Duodenal mucosa (tissue), 2 donors: Measurements from ENCODE around the gene PDSS1.
A peak's percentile ranks its signal among the peaks of the same experiment; 100 is the strongest.

Source experiments
- H3K27ac ChIP-seq: one replicate; pipeline ENCODE4 v1.7.0; 2013; ENCODE audit warnings: low read depth, low read length
- H3K27me3 ChIP-seq, 2 donors: one replicate each; pipeline ENCODE4 v1.7.0; 2013; ENCODE audit warnings: low read length in 2 of 2, control low read depth in 1 of 2; ENCODE audit not compliant: insufficient read depth in 2 of 2, control insufficient read depth in 1 of 2
- H3K36me3 ChIP-seq, 2 donors: one replicate each; pipeline ENCODE4 v1.7.0; 2013; ENCODE audit warnings: low read length in 2 of 2, control low read depth in 1 of 2; ENCODE audit not compliant: insufficient read depth in 2 of 2, control insufficient read depth in 1 of 2
- H3K4me1 ChIP-seq, 2 donors: one replicate each; pipeline ENCODE4 v1.7.0; 2013; ENCODE audit warnings: low read length in 2 of 2, control low read depth in 1 of 2; ENCODE audit not compliant: insufficient read depth in 2 of 2, control insufficient read depth in 1 of 2
- H3K4me3 ChIP-seq, 2 donors: one replicate each; pipeline ENCODE4 v1.7.0; 2013; ENCODE audit warnings: low read length in 2 of 2, low read depth in 1 of 2
- H3K9ac ChIP-seq, 2 donors: one replicate each; pipeline ENCODE4 v1.7.0; 2013; ENCODE audit warnings: low read length in 2 of 2, low read depth in 1 of 2
- H3K9me3 ChIP-seq, 2 donors: one replicate each; pipeline ENCODE4 v1.7.0; 2013; ENCODE audit warnings: low read length in 2 of 2, control low read depth in 1 of 2; ENCODE audit not compliant: control insufficient read depth in 1 of 2

PDSS1 gene

GRCh38 chr10:26717476-26717875, 20.0 kb downstream of the PDSS1 start:
- no peaks in the 10 kb centered on the region for H3K27me3 ChIP-seq
- no peaks in the 10 kb centered on the region for H3K9me3 ChIP-seq
- H3K27ac ChIP-seq = no peak overlapping the region
- no peak overlapping the region for H3K4me3 ChIP-seq
- H3K36me3 ChIP-seq = peaks cover 4 to 20% of the 10 kb centered on the region in 2 donors
- H3K4me1 ChIP-seq = peaks cover 12 to 22% of the 10 kb centered on the region in 2 donors
- H3K9ac ChIP-seq = no peak overlapping the region

DNA sequence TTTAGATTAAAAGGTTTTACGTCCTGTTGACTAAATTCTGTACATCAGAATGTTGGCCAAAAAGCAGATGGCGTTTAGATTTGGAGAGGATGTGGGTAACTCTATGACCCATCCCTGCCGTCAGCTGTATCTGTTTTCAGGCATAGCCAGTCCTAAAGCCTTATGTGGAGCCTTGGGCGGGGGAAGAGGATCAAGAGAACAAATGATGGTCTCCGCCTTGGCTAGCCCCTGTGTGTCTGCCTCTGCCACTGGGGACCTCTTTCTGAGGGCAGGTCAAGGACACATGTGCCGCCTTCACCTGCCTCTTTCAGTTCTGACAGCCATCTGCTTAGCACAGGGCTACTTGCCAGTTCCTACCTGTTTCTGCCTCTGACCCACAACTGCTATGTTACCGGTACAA, 24.1 kb downstream of the PDSS1 start:
- Histone ChIP-seq H3K4me3 (no peak overlapping the region), H3K36me3 (peaks cover 8 to 58% of the 10 kb centered on the region in 2 donors), H3K27me3 (no peaks in the 10 kb centered on the region), H3K9me3 (no peaks in the 10 kb centered on the region), H3K4me1 (no peaks in the 10 kb centered on the region), H3K27ac (no peak overlapping the region), H3K9ac (no peak overlapping the region)

- no peak overlapping the region for H3K27ac ChIP-seq
- H3K27me3 ChIP-seq = no peaks in the 10 kb centered on the region
- H3K4me1 ChIP-seq = no peaks in the 10 kb centered on the region
- H3K36me3 ChIP-seq = peaks cover 4 to 62% of the 10 kb centered on the region in 2 donors
- H3K9me3 ChIP-seq = no peaks in the 10 kb centered on the region
- H3K9ac ChIP-seq = no peak overlapping the region
- H3K4me3 ChIP-seq = no peak overlapping the region
Measured at GRCh38 chr10:26723016-26723415, 25.5 kb downstream of the PDSS1 start.

DNA sequence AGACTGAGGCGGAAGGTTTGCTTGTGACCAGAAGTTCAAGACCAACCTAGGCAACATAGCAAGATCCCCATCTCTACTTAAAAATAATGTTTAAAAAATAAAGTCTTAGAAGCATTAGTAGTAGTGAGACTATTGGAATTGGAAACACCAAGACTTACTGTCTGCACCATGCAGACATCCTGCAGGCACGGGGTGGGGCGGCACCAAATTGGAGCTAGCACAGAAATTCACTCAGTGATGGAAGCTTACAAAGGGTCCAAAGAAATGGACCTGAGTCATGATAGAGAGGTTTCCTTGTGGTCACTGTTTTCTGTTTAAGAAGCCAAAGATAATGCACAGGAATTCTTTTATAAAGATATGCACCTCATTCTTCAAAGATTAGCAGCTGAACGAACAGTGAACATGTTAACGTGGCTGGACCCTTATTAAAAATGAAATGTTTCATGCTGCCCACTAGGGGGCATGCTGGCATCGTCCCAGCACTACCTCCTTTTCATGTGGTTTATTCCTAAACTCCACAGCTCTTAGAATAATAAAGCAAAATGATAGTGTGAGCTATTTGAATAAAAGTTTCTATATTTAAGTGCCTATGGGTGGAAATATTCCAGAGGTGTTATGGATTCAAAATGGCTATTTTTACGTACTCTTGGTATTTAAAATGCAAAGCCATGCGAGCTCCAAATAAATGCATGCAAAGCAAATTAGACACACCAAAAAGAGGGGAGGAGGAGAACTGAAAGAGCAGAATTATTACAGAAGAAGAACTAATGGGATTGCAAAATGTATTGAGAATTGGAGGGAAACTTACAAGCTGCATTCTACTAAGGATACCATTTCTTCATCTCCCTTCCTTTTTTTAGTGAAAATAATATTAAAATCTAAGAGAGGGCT, 28.6 kb downstream of the PDSS1 start:
- Histone ChIP-seq H3K27me3 (no peaks in the 10 kb centered on the region), H3K36me3 (peaks cover 6 to 76% of the 10 kb centered on the region in 2 donors), H3K4me1 (no peaks in the 10 kb centered on the region), H3K9me3 (no peaks in the 10 kb centered on the region), H3K27ac (no peak overlapping the region), H3K4me3 (no peak overlapping the region), H3K9ac (no peak overlapping the region)

- Histone ChIP-seq H3K36me3 (peaks cover 7 to 79% of the 10 kb centered on the region in 2 donors), H3K9me3 (no peaks in the 10 kb centered on the region), H3K4me3 (no peak overlapping the region), H3K4me1 (no peaks in the 10 kb centered on the region), H3K9ac (no peak overlapping the region), H3K27me3 (no peaks in the 10 kb centered on the region), H3K27ac (no peak overlapping the region)
Measured at GRCh38 chr10:26727005-26727404, 29.5 kb downstream of the PDSS1 start.

DNA sequence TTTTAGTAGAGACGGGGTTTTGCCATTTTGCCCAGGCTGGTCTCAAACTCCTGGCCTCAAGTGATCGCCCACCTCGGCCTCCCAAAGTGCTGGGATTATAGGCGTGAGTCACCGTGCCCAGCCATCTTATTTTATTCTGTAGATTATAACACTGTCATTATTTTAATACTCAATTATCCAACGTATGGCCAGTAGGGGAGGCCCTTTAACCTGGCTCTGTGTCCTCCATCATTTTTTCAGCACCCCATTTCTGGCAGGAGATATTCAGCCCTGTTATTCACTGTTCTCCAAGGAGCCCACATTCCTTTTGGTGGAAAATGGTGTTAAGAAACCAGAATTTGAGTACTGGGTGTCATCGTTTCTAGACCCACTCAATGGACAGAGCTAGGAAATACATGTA, 31.5 kb downstream of the PDSS1 start:
- Histone ChIP-seq H3K9me3 (no peaks in the 10 kb centered on the region), H3K4me1 (peaks cover 9% of the 10 kb centered on the region in 2 donors), H3K4me3 (no peak overlapping the region), H3K27ac (no peak overlapping the region), H3K9ac (no peak overlapping the region), H3K36me3 (peaks cover 12 to 70% of the 10 kb centered on the region in 2 donors), H3K27me3 (no peaks in the 10 kb centered on the region)

- H3K27ac ChIP-seq = no peak overlapping the region
- H3K27me3 ChIP-seq = no peaks in the 10 kb centered on the region
- H3K36me3 ChIP-seq = peaks cover 12 to 66% of the 10 kb centered on the region in 2 donors
- H3K4me3 ChIP-seq = no peak overlapping the region
- no peak overlapping the region for H3K9ac ChIP-seq
- peaks cover 13% of the 10 kb centered on the region in 2 donors for H3K4me1 ChIP-seq
- no peaks in the 10 kb centered on the region for H3K9me3 ChIP-seq
Measured at GRCh38 chr10:26729395-26729794, 31.9 kb downstream of the PDSS1 start.

- Histone ChIP-seq H3K4me3 (no peak overlapping the region), H3K36me3 (peaks cover 15 to 62% of the 10 kb centered on the region in 2 donors), H3K4me1 (peaks cover 16 to 17% of the 10 kb centered on the region in 2 donors), H3K27ac (no peak overlapping the region), H3K9ac (no peak overlapping the region), H3K9me3 (no peaks in the 10 kb centered on the region), H3K27me3 (no peaks in the 10 kb centered on the region)
Measured at GRCh38 chr10:26730552-26730951, 33.1 kb downstream of the PDSS1 start.

DNA sequence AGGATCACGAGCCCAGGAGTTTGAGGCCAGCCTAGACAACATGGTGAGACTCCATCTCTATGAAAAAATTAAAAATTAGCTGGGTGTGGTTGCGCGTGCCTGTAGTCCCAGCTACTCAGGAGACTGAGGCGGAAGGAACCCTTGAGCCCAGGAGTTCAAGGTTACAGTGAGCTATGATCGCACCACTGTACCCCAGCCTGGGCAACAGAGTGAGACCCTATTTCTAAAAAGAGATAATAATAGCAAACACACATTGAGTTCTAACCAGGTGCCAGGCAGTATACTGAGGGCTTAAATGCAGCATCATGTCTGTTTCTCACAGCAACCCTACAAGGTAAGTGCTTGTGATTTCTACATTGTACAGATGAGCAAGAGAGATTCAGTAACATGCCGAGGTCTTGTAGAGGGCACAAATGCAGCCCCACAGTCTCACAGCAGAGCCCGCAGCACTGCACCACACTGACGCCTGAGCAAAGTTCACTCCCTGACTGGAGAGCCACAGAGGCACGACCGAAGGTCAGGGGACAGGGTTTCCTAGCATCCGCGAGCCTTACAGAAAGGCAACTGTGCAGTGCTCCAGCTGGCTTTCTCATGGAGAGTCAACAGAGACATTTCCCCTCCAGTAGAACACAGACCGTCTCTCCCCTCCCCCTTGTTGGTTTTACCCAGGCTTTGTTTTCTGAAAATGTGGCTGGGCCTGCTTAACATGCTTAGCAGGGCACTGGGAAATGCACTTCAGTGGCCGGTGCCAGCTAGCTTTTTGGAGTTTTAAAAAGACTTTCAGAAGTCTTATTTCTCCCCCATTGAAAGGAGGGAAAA, 36.5 kb downstream of the PDSS1 start:
- no peak overlapping the region for H3K27ac ChIP-seq

GRCh38 chr10:26735435-26735834, 37.9 kb downstream of the PDSS1 start:
- peaks cover 31 to 68% of the 10 kb centered on the region in 2 donors for H3K36me3 ChIP-seq

More for the DNA sequence above, 36.5 kb downstream of the PDSS1 start:
- H3K9me3 ChIP-seq = no peaks in the 10 kb centered on the region
- peaks cover 31 to 66% of the 10 kb centered on the region in 2 donors for H3K36me3 ChIP-seq
- H3K4me3 ChIP-seq = peak overlapping the region in 1 of 2 donors; percentile 2
- H3K9ac ChIP-seq = peak overlapping the region in 1 of 2 donors; percentile 2
- no peaks in the 10 kb centered on the region for H3K27me3 ChIP-seq
- H3K4me1 ChIP-seq = peaks cover 16 to 21% of the 10 kb centered on the region in 2 donors

More at GRCh38 chr10:26735435-26735834, 37.9 kb downstream of the PDSS1 start:
- no peak overlapping the region for H3K9ac ChIP-seq
- peaks cover 16 to 21% of the 10 kb centered on the region in 2 donors for H3K4me1 ChIP-seq
- H3K27me3 ChIP-seq = no peaks in the 10 kb centered on the region
- no peaks in the 10 kb centered on the region for H3K9me3 ChIP-seq
- H3K4me3 ChIP-seq = no peak overlapping the region
- no peak overlapping the region for H3K27ac ChIP-seq
